NCI-H524 treated with DMSO at 0.1 percent for 48 hours (cell line): ENCODE measurements around the gene AGER.
"Not testable (repeated sequence)": the region's sequence is repeated elsewhere in the genome, so short reads cannot be mapped to it uniquely, and the experiment has no call there.

ENCODE experiments used
- DNase-seq: peaks from one replicate; lab custom pipeline; 2025; lab: John Stamatoyannopoulos, UW

The AGER gene

GRCh38 chr6:32186151-32186840, 2.2 kb upstream of the AGER start:
- DNase-seq, result not testable (repeated sequence)

GRCh38 chr6:32185681-32186131, 1.7 kb upstream of the AGER start:
- DNase-seq, result not testable (repeated sequence)

GRCh38 chr6:32183483-32184083, 470 bp downstream of the AGER start:
- DNase-seq, result no peak

GRCh38 chr6:32183030-32183429, 1.0 kb downstream of the AGER start:
- DNase-seq, result no peak

- DNase-seq, result no peak
Observed at GRCh38 chr6:32182555-32182981, 1.5 kb downstream of the AGER start.

- no peak for DNase-seq
Observed at GRCh38 chr6:32181915-32182529, 2.0 kb downstream of the AGER start.

GRCh38 chr6:32181148-32181702, 2.8 kb downstream of the AGER start:
- DNase-seq, result no peak

- DNase-seq, result no peak
Observed at GRCh38 chr6:32179766-32180405, 4.2 kb downstream of the AGER start.

GRCh38 chr6:32178547-32179440, 5.3 kb downstream of the AGER start:
- no peak for DNase-seq

- DNase-seq, result peak; percentile 100
Observed at GRCh38 chr6:32177788-32178546, 6.1 kb downstream of the AGER start, which contains the start of gene RNF5. TSS of gene RNF5 (plus strand) at chr6:32178405. CDS start at chr6:32178512, 107 bp downstream.

GRCh38 chr6:32177183-32177787, 6.8 kb downstream of the AGER start:
- DNase-seq, result peak; percentile 28

- no peak for DNase-seq
Observed at GRCh38 chr6:32176476-32177182, 7.4 kb downstream of the AGER start.

- DNase-seq, result peak; percentile 83
Observed at GRCh38 chr6:32175711-32176475, 8.2 kb downstream of the AGER start, which contains the start of gene AGPAT1. TSS of gene AGPAT1 (minus strand) at chr6:32176084. CDS start at chr6:32171496, 4,588 bp downstream.

- no peak for DNase-seq
Observed at GRCh38 chr6:32175322-32175710, 8.7 kb downstream of the AGER start.

- no peak for DNase-seq
Observed at GRCh38 chr6:32174416-32174815, 9.6 kb downstream of the AGER start.

GRCh38 chr6:32173051-32173727, 10.9 kb downstream of the AGER start:
- no peak for DNase-seq

- DNase-seq, result no peak
Observed at GRCh38 chr6:32171234-32171633, 12.8 kb downstream of the AGER start.

- DNase-seq, result no peak
Observed at GRCh38 chr6:32170294-32170693, 13.8 kb downstream of the AGER start.
